Stimulated activated CD8-positive, alpha-beta memory T cell treated with anti-CD3 and anti-CD28 coated beads, Interleukin-15, amount 100 ng/mL, for 1 hour (primary cell): Measurements from ENCODE around the gene SERPINA12.
"Not testable (repeated sequence)": the region's sequence is repeated elsewhere in the genome, so short reads cannot be mapped to it uniquely, and the experiment has no call there.

Source experiments
- DNase-seq: peaks from one replicate; pipeline ENCODE4 v3.0.0-alpha.2; 2020; ENCODE audit warnings: low read depth

The SERPINA12 gene

GRCh38 chr14:94538070-94538740 lies 28.9 kb upstream of the SERPINA12 start:
- DNase-seq, result no peak

GRCh38 chr14:94536836-94537235 lies 27.6 kb upstream of the SERPINA12 start:
- DNase-seq, result no peak

GRCh38 chr14:94535506-94535905 lies 26.2 kb upstream of the SERPINA12 start:
- no peak for DNase-seq

GRCh38 chr14:94532447-94532846 lies 23.2 kb upstream of the SERPINA12 start:
- DNase-seq, result no peak

- no peak for DNase-seq
These were observed 21.9 kb upstream of the SERPINA12 start for GRCh38 chr14:94531187-94531586.

GRCh38 chr14:94524093-94524492 lies 14.8 kb upstream of the SERPINA12 start:
- DNase-seq, result no peak

GRCh38 chr14:94523265-94523664 lies 14.0 kb upstream of the SERPINA12 start:
- no peak for DNase-seq

GRCh38 chr14:94522115-94522724 lies 13.0 kb upstream of the SERPINA12 start:
- no peak for DNase-seq

- DNase-seq, result no peak
These were observed 12.3 kb upstream of the SERPINA12 start for GRCh38 chr14:94521375-94522114.

GRCh38 chr14:94517641-94518257 lies 8.5 kb upstream of the SERPINA12 start:
- DNase-seq, result no peak

GRCh38 chr14:94517248-94517640 lies 8.0 kb upstream of the SERPINA12 start:
- DNase-seq, result no peak

- DNase-seq, result no peak
These were observed 6.6 kb upstream of the SERPINA12 start for GRCh38 chr14:94515856-94516255.

- no peak for DNase-seq
These were observed 6.2 kb upstream of the SERPINA12 start for GRCh38 chr14:94515426-94515825.

GRCh38 chr14:94514351-94514750 lies 5.1 kb upstream of the SERPINA12 start:
- no peak for DNase-seq

- not testable (repeated sequence) for DNase-seq
These were observed 1.2 kb upstream of the SERPINA12 start for GRCh38 chr14:94510481-94510880.

GRCh38 chr14:94505641-94506040 lies 3.6 kb downstream of the SERPINA12 start:
- DNase-seq, result no peak

GRCh38 chr14:94505206-94505605 lies 4.1 kb downstream of the SERPINA12 start:
- DNase-seq, result no peak

GRCh38 chr14:94501588-94502516 lies 7.4 kb downstream of the SERPINA12 start:
- no peak for DNase-seq

GRCh38 chr14:94500264-94500663 lies 9.0 kb downstream of the SERPINA12 start:
- no peak for DNase-seq

- DNase-seq, result no peak
These were observed 9.6 kb downstream of the SERPINA12 start for GRCh38 chr14:94499673-94500072.

- no peak for DNase-seq
These were observed 11.1 kb downstream of the SERPINA12 start for GRCh38 chr14:94498215-94498614.

- DNase-seq, result no peak
These were observed 15.2 kb downstream of the SERPINA12 start for GRCh38 chr14:94494085-94494484.
